ENCODE results near the gene ULK4.

Gene ULK4

GRCh38 chr3:41302295-41302694, 659.6 kb downstream of the ULK4 start:
- H3K9me3 ChIP-seq (ENCODE audit: insufficient read depth, low read length), result no peaks in the 10 kb centered on the region
- H3K4me1 ChIP-seq (ENCODE audit: low read length), result no peaks in the 10 kb centered on the region
- no peak overlapping the region for H3K4me3 ChIP-seq (ENCODE audit: low read length)
- H4K20me1 ChIP-seq (ENCODE audit: insufficient read depth, low read length), result no peaks in the 10 kb centered on the region
- no peak overlapping the region for H3K9ac ChIP-seq (ENCODE audit: low read length)
- 0 out of 2 replicates have a peak, but pooled peaks cover 4% of the 10 kb centered on the region for H3K27me3 ChIP-seq (ENCODE audit: low read depth, low read length)
- no peak overlapping the region for H3K27ac ChIP-seq (ENCODE audit: low read length)
- H3K4me2 ChIP-seq (ENCODE audit: low read length), result no peak overlapping the region
- TF ChIP-seq EZH2phosphoT487 (IDR thresholded peaks at IDR 0.05; ENCODE audit: low read depth) (no peak), CTCF (IDR thresholded peaks at IDR 0.05; ENCODE audit: low read depth, low read length) (no peak)
- no peaks in the 10 kb centered on the region for H3K36me3 ChIP-seq (replicated peaks; ENCODE audit: low read depth, low read length)
- no peak overlapping the region for H2AFZ ChIP-seq (ENCODE audit: low read depth, low read length)
- H3K79me2 ChIP-seq (ENCODE audit: low read length), result no peaks in the 10 kb centered on the region

GRCh38 chr3:41301548-41301947, 660.4 kb downstream of the ULK4 start:
- Histone ChIP-seq H3K79me2 (ENCODE audit: low read length) (no peaks in the 10 kb centered on the region), H3K27me3 (ENCODE audit: low read depth, low read length) (0 out of 2 replicates have a peak, but pooled peaks cover 4% of the 10 kb centered on the region)

GRCh38 chr3:41299036-41299435, 662.9 kb downstream of the ULK4 start:
- no peak for TF ChIP-seq EZH2phosphoT487 (IDR thresholded peaks at IDR 0.05; ENCODE audit: low read depth)
- Histone ChIP-seq H3K4me2 (ENCODE audit: low read length) (no peak overlapping the region), H3K27ac (ENCODE audit: low read length) (no peak overlapping the region), H3K4me3 (ENCODE audit: low read length) (no peak overlapping the region), H3K9me3 (ENCODE audit: insufficient read depth, low read length) (no peaks in the 10 kb centered on the region), H3K36me3 (replicated peaks; ENCODE audit: low read depth, low read length) (no peaks in the 10 kb centered on the region), H2AFZ (ENCODE audit: low read depth, low read length) (no peak overlapping the region), H3K79me2 (ENCODE audit: low read length) (no peaks in the 10 kb centered on the region), H3K27me3 (ENCODE audit: low read depth, low read length) (0 out of 2 replicates have a peak, but pooled peaks cover 4% of the 10 kb centered on the region), H4K20me1 (ENCODE audit: insufficient read depth, low read length) (no peaks in the 10 kb centered on the region), H3K4me1 (ENCODE audit: low read length) (no peaks in the 10 kb centered on the region), H3K9ac (ENCODE audit: low read length) (no peak overlapping the region)

More at GRCh38 chr3:41301548-41301947, 660.4 kb downstream of the ULK4 start:
- Histone ChIP-seq H3K27ac (ENCODE audit: low read length) (no peak overlapping the region), H2AFZ (ENCODE audit: low read depth, low read length) (no peak overlapping the region), H4K20me1 (ENCODE audit: insufficient read depth, low read length) (no peaks in the 10 kb centered on the region), H3K4me1 (ENCODE audit: low read length) (no peaks in the 10 kb centered on the region), H3K4me2 (ENCODE audit: low read length) (no peak overlapping the region), H3K9me3 (ENCODE audit: insufficient read depth, low read length) (no peaks in the 10 kb centered on the region), H3K9ac (ENCODE audit: low read length) (no peak overlapping the region), H3K4me3 (ENCODE audit: low read length) (no peak overlapping the region), H3K36me3 (replicated peaks; ENCODE audit: low read depth, low read length) (no peaks in the 10 kb centered on the region)
- TF ChIP-seq CTCF (IDR thresholded peaks at IDR 0.05; ENCODE audit: low read depth, low read length), result no peak
- no peak for TF ChIP-seq EZH2phosphoT487 (IDR thresholded peaks at IDR 0.05; ENCODE audit: low read depth)

GRCh38 chr3:41297750-41298149, 664.2 kb downstream of the ULK4 start:
- H3K36me3 ChIP-seq (replicated peaks; ENCODE audit: low read depth, low read length), result no peaks in the 10 kb centered on the region
- H4K20me1 ChIP-seq (ENCODE audit: insufficient read depth, low read length), result no peaks in the 10 kb centered on the region
- TF ChIP-seq CTCF (IDR thresholded peaks at IDR 0.05; ENCODE audit: low read depth, low read length), result no peak
- TF ChIP-seq EZH2phosphoT487 (IDR thresholded peaks at IDR 0.05; ENCODE audit: low read depth), result no peak
- H3K27ac ChIP-seq (ENCODE audit: low read length), result no peak overlapping the region
- no peak overlapping the region for H3K4me2 ChIP-seq (ENCODE audit: low read length)
- no peaks in the 10 kb centered on the region for H3K9me3 ChIP-seq (ENCODE audit: insufficient read depth, low read length)
- H3K9ac ChIP-seq (ENCODE audit: low read length), result no peak overlapping the region
- no peak overlapping the region for H3K4me3 ChIP-seq (ENCODE audit: low read length)
- H3K4me1 ChIP-seq (ENCODE audit: low read length), result no peaks in the 10 kb centered on the region
- H3K27me3 ChIP-seq (ENCODE audit: low read depth, low read length), result 0 out of 2 replicates have a peak, but pooled peaks cover 4% of the 10 kb centered on the region
- H2AFZ ChIP-seq (ENCODE audit: low read depth, low read length), result no peak overlapping the region
- no peaks in the 10 kb centered on the region for H3K79me2 ChIP-seq (ENCODE audit: low read length)

Data from OCI-LY3 (cell line).